CD8-positive, alpha-beta memory T cell (primary cell): ENCODE data around the gene ADI1. TPM values are rescaled to one million over a fixed set of nuclear protein-coding genes. Genes with fewer than 3 reads are reported as not detected.
A peak's percentile ranks its signal among the peaks of the same experiment; 100 is the strongest.
"Not testable (repeated sequence)": the region's sequence is repeated elsewhere in the genome, so short reads cannot be mapped to it uniquely, and the experiment has no call there.

ENCODE experiments used
- CTCF ChIA-PET: fragments of 350-600 bp; sonication (Branson Sonifier 250); formaldehyde crosslinking; loops from one replicate; lab custom pipeline; 2021; ENCODE audit warnings: antibody characterized with exemption; lab: Charles Lee
- POLR2A ChIA-PET: fragments of 350-600 bp; sonication (Branson Sonifier 250); formaldehyde crosslinking; loops from one replicate; lab custom pipeline; 2021; ENCODE audit warnings: antibody characterized with exemption; lab: Charles Lee
- DNase-seq, 5 donors: peaks; one replicate each; pipeline versions ENCODE4 v3.0.0 to v3.0.0-alpha.2; 2020 to 2022; ENCODE audit warnings: mixed read lengths in 1 of 5
- H3K27ac ChIP-seq: one replicate; pipeline ENCODE4 v1.7.0; 2013; ENCODE audit warnings: low read depth, mild to moderate bottlenecking, low read length, moderate library complexity
- H3K27me3 ChIP-seq: 2 replicates; pipeline ENCODE4 v1.7.0; 2013; ENCODE audit warnings: low read length, mild to moderate bottlenecking; ENCODE audit not compliant: insufficient read depth, poor library complexity, severe bottlenecking
- H3K36me3 ChIP-seq: 2 replicates; pipeline ENCODE4 v1.7.0; 2013; ENCODE audit warnings: mild to moderate bottlenecking, low read length, moderate library complexity; ENCODE audit not compliant: insufficient read depth
- H3K4me1 ChIP-seq: 2 replicates; pipeline ENCODE4 v1.7.0; 2013; ENCODE audit warnings: mild to moderate bottlenecking, low read length, moderate library complexity; ENCODE audit not compliant: insufficient read depth
- H3K4me3 ChIP-seq: 2 replicates; pipeline ENCODE4 v1.7.0; 2013; ENCODE audit warnings: mild to moderate bottlenecking, low read length
- H3K9me3 ChIP-seq: 2 replicates; pipeline ENCODE4 v1.7.0; 2013; ENCODE audit warnings: mild to moderate bottlenecking, low read length
- H3K27ac Mint-ChIP-seq, 8 donors: one replicate each; pipeline ENCODE4 v1.8.0; 2020 to 2021; ENCODE audit warnings: mixed read lengths in 8 of 8, mild to moderate bottlenecking in 6 of 8, inconsistent platforms in 3 of 8, moderate library complexity in 3 of 8
- H3K27me3 Mint-ChIP-seq, 2 donors: one replicate each; pipeline ENCODE4 v1.8.0; 2020 to 2021; ENCODE audit warnings: mixed read lengths in 2 of 2, mild to moderate bottlenecking in 1 of 2, moderate library complexity in 1 of 2
- H3K36me3 Mint-ChIP-seq, 3 donors: one replicate each; pipeline ENCODE4 v1.8.0; 2020 to 2021; ENCODE audit warnings: mixed read lengths in 3 of 3, inconsistent platforms in 1 of 3, mild to moderate bottlenecking in 1 of 3
- H3K4me1 Mint-ChIP-seq, 3 donors: one replicate each; pipeline ENCODE4 v1.8.0; 2020 to 2021; ENCODE audit warnings: mixed read lengths in 3 of 3, inconsistent platforms in 1 of 3, mild to moderate bottlenecking in 1 of 3
- H3K4me3 Mint-ChIP-seq, 7 donors: one replicate each; pipeline ENCODE4 v1.8.0; 2020 to 2021; ENCODE audit warnings: mixed read lengths in 7 of 7, mild to moderate bottlenecking in 6 of 7, moderate library complexity in 4 of 7, inconsistent platforms in 2 of 7
- H3K9me3 Mint-ChIP-seq, 5 donors: one replicate each; pipeline ENCODE4 v1.8.0; 2020 to 2022; ENCODE audit warnings: mixed read lengths in 5 of 5, mild to moderate bottlenecking in 3 of 5, moderate library complexity in 2 of 5, inconsistent platforms in 1 of 5
- polyA plus RNA-seq: library from polyadenylated mRNA; unstranded; fragments of 300-500 nt; fragmentation: Illumina TruSeq; gene quantifications from one replicate; pipeline ENCODE4 v1.2.3, GENCODE V29; 2021
- total RNA-seq, 2 experiments: library from RNA; stranded (reverse); gene quantifications; one replicate each; pipeline ENCODE4 v1.2.3, GENCODE V29; 2021

Gene ADI1
- total and polyA plus RNA-seq, 3 experiments from 2014 or later, result 24.1 to 35.3 (median 33.0) TPM

- H3K27me3 Mint-ChIP-seq, result no peaks in the 10 kb centered on the region
- Histone ChIP-seq H3K27me3 (no peaks in the 10 kb centered on the region), H3K4me3 (no peak overlapping the region), H3K4me1 (no peaks in the 10 kb centered on the region), H3K27ac (no peak overlapping the region), H3K36me3 (peaks cover 7% of the 10 kb centered on the region), H3K9me3 (no peaks in the 10 kb centered on the region)
- CTCF ChIA-PET, result interaction anchor here (1.3 kb wide), 1 partner anchor 75 kb away, joined by 3 read pairs; no protein-coding TSS in a partner anchor
- no peak overlapping the region for H3K27ac Mint-ChIP-seq
- H3K36me3 Mint-ChIP-seq, result peaks cover 16 to 72% (median 30%) of the 10 kb centered on the region in 3 donors
- POLR2A ChIA-PET, result no interaction called here
- H3K4me3 Mint-ChIP-seq, result no peak overlapping the region
- no peak for DNase-seq
- peaks cover 0 to 2% (median 0%) of the 10 kb centered on the region in 3 donors for H3K4me1 Mint-ChIP-seq
- H3K9me3 Mint-ChIP-seq, result no peaks in the 10 kb centered on the region
These were observed 20.4 kb downstream of the ADI1 start for GRCh38 chr2:3498783-3499394.

- H3K4me1 ChIP-seq, H3K27me3 ChIP-seq, POLR2A ChIA-PET, H3K27me3 Mint-ChIP-seq, DNase-seq, H3K4me3 ChIP-seq, H3K4me3 Mint-ChIP-seq, H3K9me3 ChIP-seq, H3K27ac Mint-ChIP-seq, H3K9me3 Mint-ChIP-seq, H3K27ac ChIP-seq, CTCF ChIA-PET, H3K36me3 ChIP-seq, H3K4me1 Mint-ChIP-seq: not testable (repeated sequence)
- peaks cover 12 to 54% (median 19%) of the 10 kb centered on the region in 3 donors for H3K36me3 Mint-ChIP-seq
These were observed 22.6 kb downstream of the ADI1 start for GRCh38 chr2:3496708-3497080.

GRCh38 chr2:3494984-3495666 lies 24.2 kb downstream of the ADI1 start:
- no peaks in the 10 kb centered on the region for H3K27me3 ChIP-seq
- no peaks in the 10 kb centered on the region for H3K4me1 Mint-ChIP-seq
- no peaks in the 10 kb centered on the region for H3K27me3 Mint-ChIP-seq
- no peak overlapping the region for H3K4me3 Mint-ChIP-seq
- H3K9me3 ChIP-seq, result no peaks in the 10 kb centered on the region
- no peak overlapping the region for H3K27ac Mint-ChIP-seq
- DNase-seq, result no peak
- H3K36me3 Mint-ChIP-seq, result peaks cover 8 to 43% (median 16%) of the 10 kb centered on the region in 3 donors
- H3K9me3 Mint-ChIP-seq, result no peaks in the 10 kb centered on the region
- ChIA-PET POLR2A (no interaction called here), CTCF (no interaction called here)
- peaks cover 7% of the 10 kb centered on the region for H3K36me3 ChIP-seq
- H3K27ac ChIP-seq, result no peak overlapping the region
- H3K4me1 ChIP-seq, result no peaks in the 10 kb centered on the region
- H3K4me3 ChIP-seq, result no peak overlapping the region

- ChIA-PET POLR2A (no interaction called here), CTCF (interaction anchor here (0.8 to 1.3 kb wide), 2 partner anchors 30 to 70 kb away, joined by 3 read pairs; no protein-coding TSS in a partner anchor)
These were observed 25.7 kb downstream of the ADI1 start for GRCh38 chr2:3493615-3494007.

GRCh38 chr2:3492951-3493614 lies 26.2 kb downstream of the ADI1 start:
- CTCF ChIA-PET, result interaction anchor here (0.8 to 1.3 kb wide), 2 partner anchors 29 to 69 kb away, joined by 3 read pairs; no protein-coding TSS in a partner anchor
- no peaks in the 10 kb centered on the region for H3K27me3 Mint-ChIP-seq

More at GRCh38 chr2:3493615-3494007, 25.7 kb downstream of the ADI1 start:
- no peaks in the 10 kb centered on the region for H3K9me3 Mint-ChIP-seq
- Histone ChIP-seq H3K27me3 (no peaks in the 10 kb centered on the region), H3K27ac (no peak overlapping the region), H3K36me3 (peaks cover 7% of the 10 kb centered on the region), H3K9me3 (no peaks in the 10 kb centered on the region), H3K4me1 (no peaks in the 10 kb centered on the region), H3K4me3 (no peak overlapping the region)
- no peak overlapping the region for H3K4me3 Mint-ChIP-seq
- no peak for DNase-seq
- H3K4me1 Mint-ChIP-seq, result no peaks in the 10 kb centered on the region
- no peaks in the 10 kb centered on the region for H3K27me3 Mint-ChIP-seq
- peak overlapping the region in 1 of 8 donors; percentile 17 for H3K27ac Mint-ChIP-seq
- peaks cover 6 to 29% (median 12%) of the 10 kb centered on the region in 3 donors for H3K36me3 Mint-ChIP-seq

GRCh38 chr2:3492475-3492787 lies 26.9 kb downstream of the ADI1 start:
- H3K4me1 Mint-ChIP-seq, POLR2A ChIA-PET, H3K9me3 Mint-ChIP-seq, H3K27ac Mint-ChIP-seq, H3K27me3 Mint-ChIP-seq, H3K4me1 ChIP-seq, CTCF ChIA-PET, H3K4me3 Mint-ChIP-seq, H3K27ac ChIP-seq, DNase-seq, H3K27me3 ChIP-seq, H3K4me3 ChIP-seq, H3K9me3 ChIP-seq, H3K36me3 ChIP-seq: not testable (repeated sequence)
- peaks cover 4 to 17% (median 5%) of the 10 kb centered on the region in 3 donors for H3K36me3 Mint-ChIP-seq

More at GRCh38 chr2:3492951-3493614, 26.2 kb downstream of the ADI1 start:
- no peaks in the 10 kb centered on the region for H3K4me1 Mint-ChIP-seq
- H3K36me3 Mint-ChIP-seq, result peaks cover 4 to 23% (median 7%) of the 10 kb centered on the region in 3 donors
- H3K36me3 ChIP-seq, result peaks cover 7% of the 10 kb centered on the region
- H3K9me3 Mint-ChIP-seq, result no peaks in the 10 kb centered on the region
- H3K27ac Mint-ChIP-seq, result no peak overlapping the region
- no peak overlapping the region for H3K4me3 Mint-ChIP-seq
- no peak for DNase-seq
- H3K4me1 ChIP-seq, result no peaks in the 10 kb centered on the region
- no peaks in the 10 kb centered on the region for H3K9me3 ChIP-seq
- POLR2A ChIA-PET, result no interaction called here
- H3K27ac ChIP-seq, result no peak overlapping the region
- H3K4me3 ChIP-seq, result no peak overlapping the region
- no peaks in the 10 kb centered on the region for H3K27me3 ChIP-seq

- Histone ChIP-seq H3K27ac (no peak overlapping the region), H3K4me1 (no peaks in the 10 kb centered on the region), H3K27me3 (no peaks in the 10 kb centered on the region), H3K36me3 (no peaks in the 10 kb centered on the region), H3K4me3 (no peak overlapping the region), H3K9me3 (no peaks in the 10 kb centered on the region)
- POLR2A ChIA-PET, result no interaction called here
- H3K4me3 Mint-ChIP-seq, result no peak overlapping the region
- no peaks in the 10 kb centered on the region for H3K4me1 Mint-ChIP-seq
- no peak for DNase-seq
- CTCF ChIA-PET, result no interaction called here
- no peaks in the 10 kb centered on the region for H3K27me3 Mint-ChIP-seq
- H3K9me3 Mint-ChIP-seq, result no peaks in the 10 kb centered on the region
- peak overlapping the region in 1 of 8 donors; percentile 84 for H3K27ac Mint-ChIP-seq
- peaks cover 3 to 12% (median 3%) of the 10 kb centered on the region in 3 donors for H3K36me3 Mint-ChIP-seq
These were observed 27.4 kb downstream of the ADI1 start for GRCh38 chr2:3491716-3492474.
